SK-N-SH (cell line): ENCODE measurements around the gene RBM12.

Source experiments
- JUND ChIP-seq: IDR thresholded peaks from 2 replicates; pipeline ENCODE4 v1.4.0; 2012
- REST ChIP-seq: IDR thresholded peaks from 2 replicates; pipeline ENCODE4 v1.6.1; 2012; ENCODE audit warnings: mild to moderate bottlenecking, low read depth, low read length, moderate library complexity
- SIN3A ChIP-seq: IDR thresholded peaks from 2 replicates; pipeline ENCODE4 v1.6.1; 2012; ENCODE audit warnings: low read depth, mild to moderate bottlenecking, low read length, moderate library complexity, borderline replicate concordance
- TF ChIP-seq, protein P1 (sequence below): fragments of 200-600 bp; sonication (generic); IDR thresholded peaks from 2 replicates; pipeline ENCODE4 v1.6.1; 2017; ENCODE audit warnings: antibody characterized with exemption, mild to moderate bottlenecking, moderate library complexity

DNA sequence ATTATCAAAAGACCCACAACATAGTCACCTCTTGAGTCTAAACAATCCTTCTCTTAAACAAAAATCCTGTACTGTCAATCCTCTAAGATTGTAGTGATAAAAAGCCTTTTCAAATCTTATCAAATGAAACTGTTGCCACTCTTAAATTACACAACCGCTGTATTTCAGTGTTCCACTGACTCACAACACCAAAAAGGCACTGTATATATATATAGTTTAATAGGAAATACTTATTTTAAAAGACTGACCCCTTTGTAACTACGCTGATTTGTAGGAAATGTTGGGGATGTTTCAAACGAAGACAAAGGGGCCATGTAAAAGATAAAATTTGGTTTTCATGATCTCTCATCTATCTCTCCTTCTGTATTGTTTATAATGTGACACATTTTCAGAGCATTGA is 14.1 kb downstream of the RBM12 start:
- TF ChIP-seq JUND, result no peak
- TF ChIP-seq, protein P1, sequence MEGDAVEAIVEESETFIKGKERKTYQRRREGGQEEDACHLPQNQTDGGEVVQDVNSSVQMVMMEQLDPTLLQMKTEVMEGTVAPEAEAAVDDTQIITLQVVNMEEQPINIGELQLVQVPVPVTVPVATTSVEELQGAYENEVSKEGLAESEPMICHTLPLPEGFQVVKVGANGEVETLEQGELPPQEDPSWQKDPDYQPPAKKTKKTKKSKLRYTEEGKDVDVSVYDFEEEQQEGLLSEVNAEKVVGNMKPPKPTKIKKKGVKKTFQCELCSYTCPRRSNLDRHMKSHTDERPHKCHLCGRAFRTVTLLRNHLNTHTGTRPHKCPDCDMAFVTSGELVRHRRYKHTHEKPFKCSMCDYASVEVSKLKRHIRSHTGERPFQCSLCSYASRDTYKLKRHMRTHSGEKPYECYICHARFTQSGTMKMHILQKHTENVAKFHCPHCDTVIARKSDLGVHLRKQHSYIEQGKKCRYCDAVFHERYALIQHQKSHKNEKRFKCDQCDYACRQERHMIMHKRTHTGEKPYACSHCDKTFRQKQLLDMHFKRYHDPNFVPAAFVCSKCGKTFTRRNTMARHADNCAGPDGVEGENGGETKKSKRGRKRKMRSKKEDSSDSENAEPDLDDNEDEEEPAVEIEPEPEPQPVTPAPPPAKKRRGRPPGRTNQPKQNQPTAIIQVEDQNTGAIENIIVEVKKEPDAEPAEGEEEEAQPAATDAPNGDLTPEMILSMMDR, result no peak
- no peak for TF ChIP-seq REST
- no peak for TF ChIP-seq SIN3A
